AG09309 (cell line): Measurements from ENCODE around the gene RAB29.
A peak's percentile ranks its signal among the peaks of the same experiment; 100 is the strongest.
"Not testable (repeated sequence)": the region's sequence is repeated elsewhere in the genome, so short reads cannot be mapped to it uniquely, and the experiment has no call there.

Experiments used
- DNase-seq: peaks from one replicate; pipeline ENCODE4 v3.0.0-alpha.2; 2010; ENCODE audit warnings: low read depth
- H3K4me3 ChIP-seq: 2 replicates; pipeline ENCODE4 v1.5.1; 2011; ENCODE audit warnings: mild to moderate bottlenecking, low read depth, low read length, moderate library complexity; ENCODE audit not compliant: control insufficient read depth
- CTCF ChIP-seq: IDR thresholded peaks from 2 replicates; pipeline ENCODE4 v1.5.1; 2011; ENCODE audit warnings: mild to moderate bottlenecking, low read depth, low read length, inconsistent platforms; ENCODE audit not compliant: insufficient read depth, control insufficient read depth; ENCODE audit errors: missing control alignments

Gene RAB29

GRCh38 chr1:205775015-205775716 is at the start of gene RAB29:
Gene RAB29 (minus strand): TSS chr1:205775482. CDS start chr1:205774956, 526 bp downstream.
- H3K4me3 ChIP-seq = peak within 1 kb of the TSS; percentile 98
- peak; percentile 14 for DNase-seq
- no peak for TF ChIP-seq CTCF

GRCh38 chr1:205824180-205824579 is 48.9 kb upstream of the RAB29 start:
- DNase-seq = no peak
- H3K4me3 ChIP-seq = no peak overlapping the region
- TF ChIP-seq CTCF = no peak

- not testable (repeated sequence) for DNase-seq, H3K4me3 ChIP-seq
Measured at GRCh38 chr1:205823260-205823659, 48.0 kb upstream of the RAB29 start.

GRCh38 chr1:205822397-205822796 is 47.1 kb upstream of the RAB29 start:
- TF ChIP-seq CTCF = no peak
- DNase-seq = no peak

GRCh38 chr1:205817988-205818387 is 42.7 kb upstream of the RAB29 start:
- TF ChIP-seq CTCF = no peak
- H3K4me3 ChIP-seq = no peak overlapping the region
- no peak for DNase-seq

More at GRCh38 chr1:205822397-205822796, 47.1 kb upstream of the RAB29 start:
- no peak overlapping the region for H3K4me3 ChIP-seq

GRCh38 chr1:205817364-205817763 is 42.1 kb upstream of the RAB29 start:
- no peak for DNase-seq
- H3K4me3 ChIP-seq = no peak overlapping the region
- TF ChIP-seq CTCF = no peak

- no peak for TF ChIP-seq CTCF
- no peak for DNase-seq
- peak overlapping the region; percentile 94 for H3K4me3 ChIP-seq
Measured at GRCh38 chr1:205813755-205814058, 38.4 kb upstream of the RAB29 start.
